IMR-90 (cell line): ENCODE data around the gene SLC27A4. TPM values are rescaled to one million over a fixed set of nuclear protein-coding genes. Genes with fewer than 3 reads are reported as not detected.

Source experiments
- ATAC-seq: fragments of 200-7000 bp; cut with Tn5 transposase; 2 replicates; pipeline ENCODE4 v1.9.1; 2020; ENCODE audit warnings: low read depth, mild to moderate bottlenecking, moderate library complexity
- BruUV-seq: library from RNA; stranded (reverse); fragments of 400-500 nt; replicated peaks from 2 replicates; lab custom pipeline; 2021; lab: Mats Ljungman, UMichigan
- CTCF ChIA-PET: fragments of 300-600 bp; formaldehyde crosslinking; extraction: SDS; loops from one replicate; lab custom pipeline; 2021; ENCODE audit warnings: antibody characterized with exemption; lab: Yijun Ruan, JAX
- POLR2A ChIA-PET: fragments of 300-600 bp; sonication (Branson Sonifier 250); formaldehyde crosslinking; loops from one replicate; lab custom pipeline; 2022; ENCODE audit warnings: antibody characterized with exemption; ENCODE audit not compliant: unreplicated experiment; lab: Charles Lee
- DNase-seq: peaks from one replicate; pipeline ENCODE4 v3.0.0; 2013
- H2AFZ ChIP-seq: replicated peaks from 2 replicates; pipeline ENCODE3; 2013; ENCODE audit warnings: low read length, mild to moderate bottlenecking; ENCODE audit not compliant: poor library complexity
- H2AK5ac ChIP-seq: 2 replicates; pipeline ENCODE4 v1.6.1; 2013; ENCODE audit warnings: low read depth, low read length, inconsistent platforms
- H2AK9ac ChIP-seq: replicated peaks from 2 replicates; pipeline ENCODE3; 2013; ENCODE audit warnings: mild to moderate bottlenecking, low read depth, low read length, moderate library complexity; ENCODE audit not compliant: poor library complexity
- H2BK120ac ChIP-seq: 2 replicates; pipeline ENCODE4 v1.6.1; 2013; ENCODE audit warnings: low read depth, low read length, inconsistent platforms
- H2BK15ac ChIP-seq: 3 replicates; pipeline ENCODE4 v1.6.1; 2013; ENCODE audit warnings: low read depth, low read length, inconsistent platforms
- H2BK20ac ChIP-seq: 2 replicates; pipeline ENCODE4 v1.6.1; 2013; ENCODE audit warnings: low read depth, mild to moderate bottlenecking, inconsistent platforms, low read length, moderate library complexity
- H2BK5ac ChIP-seq: 2 replicates; pipeline ENCODE4 v1.6.1; 2013; ENCODE audit warnings: mild to moderate bottlenecking, low read depth, low read length, inconsistent platforms; ENCODE audit not compliant: poor library complexity, severe bottlenecking
- H3K14ac ChIP-seq: replicated peaks from 2 replicates; pipeline ENCODE4 v1.6.1; 2013; ENCODE audit warnings: low read depth, low read length, inconsistent platforms
- H3K18ac ChIP-seq: 2 replicates; pipeline ENCODE4 v1.6.1; 2013; ENCODE audit warnings: low read depth, low read length, control low read depth
- H3K23ac ChIP-seq: 2 replicates; pipeline ENCODE4 v1.6.1; 2013; ENCODE audit warnings: low read depth, low read length, inconsistent platforms
- H3K27ac ChIP-seq: 2 replicates; pipeline ENCODE4 v1.5.1; 2013; ENCODE audit warnings: mild to moderate bottlenecking, control low read depth, low read length; ENCODE audit not compliant: insufficient read depth
- H3K27me3 ChIP-seq: 2 replicates; pipeline ENCODE4 v1.6.1; 2013; ENCODE audit warnings: low read length; ENCODE audit not compliant: control insufficient read depth, insufficient read depth
- H3K36me3 ChIP-seq: 2 replicates; pipeline ENCODE4 v1.6.1; 2013; ENCODE audit warnings: low read length, mixed read lengths; ENCODE audit not compliant: control insufficient read depth, insufficient read depth
- H3K4ac ChIP-seq: 2 replicates; pipeline ENCODE4 v1.6.1; 2013; ENCODE audit warnings: low read depth, low read length, inconsistent platforms
- H3K4me1 ChIP-seq: 2 replicates; pipeline ENCODE4 v1.6.1; 2013; ENCODE audit warnings: low read length, mixed read lengths; ENCODE audit not compliant: control insufficient read depth, insufficient read depth
- H3K4me2 ChIP-seq: 2 replicates; pipeline ENCODE4 v1.6.1; 2013; ENCODE audit warnings: low read depth, mild to moderate bottlenecking, control low read depth, low read length, moderate library complexity
- H3K4me3 ChIP-seq: 2 replicates; pipeline ENCODE4 v1.5.1; 2013; ENCODE audit warnings: low read depth, mild to moderate bottlenecking, control low read depth, low read length, moderate library complexity; ENCODE audit not compliant: insufficient read depth
- H3K56ac ChIP-seq: 2 replicates; pipeline ENCODE4 v1.6.1; 2013; ENCODE audit warnings: low read length, inconsistent platforms; ENCODE audit not compliant: insufficient read depth; ENCODE audit errors: extremely low read depth
- H3K79me1 ChIP-seq, 2 experiments: 2 replicates each; pipeline ENCODE4 v1.6.1; 2013; ENCODE audit warnings: low read length in 2 of 2, inconsistent platforms in 1 of 2, low read depth in 1 of 2
- H3K9ac ChIP-seq: 2 replicates; pipeline ENCODE4 v1.6.1; 2013; ENCODE audit warnings: low read depth, low read length, control low read depth
- H3K9me1 ChIP-seq: 2 replicates; pipeline ENCODE4 v1.6.1; 2013; ENCODE audit warnings: low read length, inconsistent platforms; ENCODE audit not compliant: insufficient read depth
- H3K9me3 ChIP-seq: 2 replicates; pipeline ENCODE4 v1.6.1; 2013; ENCODE audit warnings: low read length; ENCODE audit not compliant: control insufficient read depth, insufficient read depth
- H4K20me1 ChIP-seq: 2 replicates; pipeline ENCODE4 v1.6.1; 2013; ENCODE audit warnings: low read length, inconsistent platforms; ENCODE audit not compliant: insufficient read depth
- H4K5ac ChIP-seq: 2 replicates; pipeline ENCODE4 v1.6.1; 2013; ENCODE audit warnings: mild to moderate bottlenecking, low read depth, low read length, control low read depth
- H4K8ac ChIP-seq, 2 experiments: 2 replicates each; pipeline ENCODE4 v1.6.1; 2013; ENCODE audit warnings: low read depth in 2 of 2, low read length in 2 of 2, control low read depth in 1 of 2, inconsistent platforms in 1 of 2
- H4K91ac ChIP-seq: 2 replicates; pipeline ENCODE4 v1.6.1; 2013; ENCODE audit warnings: low read depth, low read length, inconsistent platforms; ENCODE audit not compliant: insufficient read depth
- MAZ ChIP-seq: IDR thresholded peaks from 2 replicates; pipeline ENCODE4 v1.6.1; 2012; ENCODE audit warnings: low read depth, mild to moderate bottlenecking, low read length, improper control_type of control experiment, moderate library complexity, borderline replicate concordance
- RAD21 ChIP-seq: IDR thresholded peaks from 2 replicates; pipeline ENCODE4 v1.6.1; 2012; ENCODE audit warnings: low read length, improper control_type of control experiment
- SMC3 ChIP-seq: fragments of 150-350 bp; IDR thresholded peaks from 2 replicates; pipeline ENCODE4 v1.6.1; 2016; ENCODE audit warnings: low read depth, mild to moderate bottlenecking, antibody characterized with exemption, low read length, moderate library complexity
- WGBS, 2 experiments: methylation state at CpG; one replicate each; pipeline versions ENCODE4 v1.1.5 to v1.1.7; 2013; ENCODE audit warnings: missing lambda C conversion rate in 2 of 2; ENCODE audit not compliant: insufficient read length in 1 of 2; ENCODE audit errors: extremely low coverage in 2 of 2; 5-methylcytosine and 5-hydroxymethylcytosine counted together
- dilution Hi-C: fragments of 300-500 bp; cut with HindIII; formaldehyde crosslinking; loops from one replicate; pipeline ENCODE4 v1.14.3; 2018; ENCODE audit warnings: low sequenced_read_pairs; ENCODE audit not compliant: unreplicated experiment
- in situ Hi-C: fragments of 300-500 bp; cut with MboI; formaldehyde crosslinking; loops from 3 replicates; pipeline ENCODE4 v1.14.3; 2019; ENCODE audit warnings: low sequenced_read_pairs, inconsistent platforms, mixed read lengths
- intact Hi-C: fragments of 100-400 bp; cut with micrococcal nuclease; formaldehyde crosslinking; loops from 2 replicates; pipeline ENCODE4 v1.10.0; 2022
- polyA plus RNA-seq, 3 experiments: library from polyadenylated mRNA; depleted of rRNA; stranded (reverse); fragments of >200 nt; gene quantifications; 2 replicates each; pipeline ENCODE4 v1.2.3, GENCODE V29; 2012; ENCODE audit warnings: low replicate concordance in 1 of 3
- total RNA-seq: library from RNA; depleted of rRNA; stranded (reverse); fragments of >200 nt; gene quantifications from 2 replicates; pipeline ENCODE4 v1.2.3, GENCODE V29; 2012
- TF ChIP-seq, protein P1 (sequence below): fragments of 150-350 bp; IDR thresholded peaks from 2 replicates; pipeline ENCODE4 v1.6.1; 2017; ENCODE audit warnings: mild to moderate bottlenecking, antibody characterized with exemption, low read length, low read depth
- TF ChIP-seq, protein P2 (sequence below): conservative IDR thresholded peaks from 2 replicates; pipeline ENCODE4 v1.5.1; 2012; ENCODE audit warnings: mild to moderate bottlenecking, low read depth, low read length, improper control_type of control experiment

Gene SLC27A4
- total and polyA plus RNA-seq, 2 of the 4 experiments (the other 2 are of a cell fraction) = 9.7 to 13.7 TPM

- Histone ChIP-seq H3K4me2 (peak overlapping the region; percentile 84), H3K18ac (no peak overlapping the region), H2AK5ac (peak overlapping the region; percentile 51), H2BK15ac (no peak overlapping the region), H3K79me1 (peaks cover 0 to 29% of the 10 kb centered on the region in 2 experiments; a peak in 3 of 4 replicates), H3K9me3 (no peaks in the 10 kb centered on the region), H4K5ac (no peak overlapping the region), H3K4me1 (peaks cover 4% of the 10 kb centered on the region; the same call in 1 of the 2 replicates), H3K23ac (peak overlapping the region; percentile 53), H3K27ac (no peak overlapping the region), H2BK120ac (peak overlapping the region; percentile 8; the same call in 1 of the 2 replicates), H3K9me1 (peaks cover 12% of the 10 kb centered on the region), H2BK20ac (no peak overlapping the region), H3K4ac (peak overlapping the region; percentile 58), H3K36me3 (peaks cover 17% of the 10 kb centered on the region), H2AFZ (peak overlapping the region; percentile 95), H3K27me3 (no peaks in the 10 kb centered on the region), H4K91ac (peak overlapping the region; percentile 49; the same call in 1 of the 2 replicates), H4K8ac (peak overlapping the region in 1 of 2 experiments; percentile 56; a peak in 1 of 4 replicates), H4K20me1 (peaks cover 3% of the 10 kb centered on the region; the same call in 1 of the 2 replicates), H3K14ac (peak overlapping the region; percentile 72), H3K4me3 (peak overlapping the region; percentile 94), H2AK9ac (peak overlapping the region; percentile 87), H3K56ac (0 out of 2 replicates have a peak overlapping the region, but pooled peaks have one; percentile 34), H2BK5ac (no peak overlapping the region), H3K9ac (peak overlapping the region; percentile 55; the same call in 1 of the 2 replicates)
- WGBS, 2 experiments = 10% methylated on average over 2 of the region's 13 CpGs; no CpG with 5 or more reads in 1 of the 2 experiments
- dilution Hi-C loops (no loop called here), in situ Hi-C loops (no loop called here), intact Hi-C loops (loop anchor here (1.0 kb wide), 1 partner anchor 46 kb away; no protein-coding TSS in a partner anchor)
- no TSS peak for BruUV-seq
- DNase-seq (peak; percentile 59), ATAC-seq (peak; percentile 53)
- TF ChIP-seq, protein P1, sequence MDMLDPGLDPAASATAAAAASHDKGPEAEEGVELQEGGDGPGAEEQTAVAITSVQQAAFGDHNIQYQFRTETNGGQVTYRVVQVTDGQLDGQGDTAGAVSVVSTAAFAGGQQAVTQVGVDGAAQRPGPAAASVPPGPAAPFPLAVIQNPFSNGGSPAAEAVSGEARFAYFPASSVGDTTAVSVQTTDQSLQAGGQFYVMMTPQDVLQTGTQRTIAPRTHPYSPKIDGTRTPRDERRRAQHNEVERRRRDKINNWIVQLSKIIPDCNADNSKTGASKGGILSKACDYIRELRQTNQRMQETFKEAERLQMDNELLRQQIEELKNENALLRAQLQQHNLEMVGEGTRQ = no peak
- TF ChIP-seq MAZ (no peak), SMC3 (peak; percentile 61), RAD21 (peak; percentile 60)
- TF ChIP-seq, protein P2, sequence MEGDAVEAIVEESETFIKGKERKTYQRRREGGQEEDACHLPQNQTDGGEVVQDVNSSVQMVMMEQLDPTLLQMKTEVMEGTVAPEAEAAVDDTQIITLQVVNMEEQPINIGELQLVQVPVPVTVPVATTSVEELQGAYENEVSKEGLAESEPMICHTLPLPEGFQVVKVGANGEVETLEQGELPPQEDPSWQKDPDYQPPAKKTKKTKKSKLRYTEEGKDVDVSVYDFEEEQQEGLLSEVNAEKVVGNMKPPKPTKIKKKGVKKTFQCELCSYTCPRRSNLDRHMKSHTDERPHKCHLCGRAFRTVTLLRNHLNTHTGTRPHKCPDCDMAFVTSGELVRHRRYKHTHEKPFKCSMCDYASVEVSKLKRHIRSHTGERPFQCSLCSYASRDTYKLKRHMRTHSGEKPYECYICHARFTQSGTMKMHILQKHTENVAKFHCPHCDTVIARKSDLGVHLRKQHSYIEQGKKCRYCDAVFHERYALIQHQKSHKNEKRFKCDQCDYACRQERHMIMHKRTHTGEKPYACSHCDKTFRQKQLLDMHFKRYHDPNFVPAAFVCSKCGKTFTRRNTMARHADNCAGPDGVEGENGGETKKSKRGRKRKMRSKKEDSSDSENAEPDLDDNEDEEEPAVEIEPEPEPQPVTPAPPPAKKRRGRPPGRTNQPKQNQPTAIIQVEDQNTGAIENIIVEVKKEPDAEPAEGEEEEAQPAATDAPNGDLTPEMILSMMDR = peak; percentile 65
- ChIA-PET CTCF (interaction anchor here (0.6 to 1.3 kb wide), 12 partner anchors 14 to 63 kb away, joined by 3 to 7 read pairs (median 3); no protein-coding TSS in a partner anchor), POLR2A (no interaction called here)
These were observed 1.1 kb downstream of the SLC27A4 start for GRCh38 chr9:128341435-128341849.
